Keratinocyte (primary cell): ENCODE data around the gene GPR37L1.

Experiments used
- EZH2 ChIP-seq: IDR thresholded peaks from one replicate; pipeline ENCODE4 v1.6.1; 2012; ENCODE audit warnings: inconsistent platforms, mild to moderate bottlenecking, low read length, moderate library complexity
- TF ChIP-seq, protein P1 (sequence below), 3 experiments: IDR thresholded peaks in 1 of 3; conservative IDR thresholded peaks in 1 of 3; optimal IDR thresholded peaks in 1 of 3; 2 replicates in 2 of 3; 3 replicates in 1 of 3; pipeline versions ENCODE3 to v1.5.1; 2011; ENCODE audit warnings: low read length in 3 of 3, mild to moderate bottlenecking in 3 of 3, moderate library complexity in 2 of 3, control low read depth in 1 of 3, inconsistent platforms in 1 of 3; ENCODE audit not compliant: insufficient read depth in 2 of 3; ENCODE audit errors: extremely low read depth in 1 of 3

DNA sequence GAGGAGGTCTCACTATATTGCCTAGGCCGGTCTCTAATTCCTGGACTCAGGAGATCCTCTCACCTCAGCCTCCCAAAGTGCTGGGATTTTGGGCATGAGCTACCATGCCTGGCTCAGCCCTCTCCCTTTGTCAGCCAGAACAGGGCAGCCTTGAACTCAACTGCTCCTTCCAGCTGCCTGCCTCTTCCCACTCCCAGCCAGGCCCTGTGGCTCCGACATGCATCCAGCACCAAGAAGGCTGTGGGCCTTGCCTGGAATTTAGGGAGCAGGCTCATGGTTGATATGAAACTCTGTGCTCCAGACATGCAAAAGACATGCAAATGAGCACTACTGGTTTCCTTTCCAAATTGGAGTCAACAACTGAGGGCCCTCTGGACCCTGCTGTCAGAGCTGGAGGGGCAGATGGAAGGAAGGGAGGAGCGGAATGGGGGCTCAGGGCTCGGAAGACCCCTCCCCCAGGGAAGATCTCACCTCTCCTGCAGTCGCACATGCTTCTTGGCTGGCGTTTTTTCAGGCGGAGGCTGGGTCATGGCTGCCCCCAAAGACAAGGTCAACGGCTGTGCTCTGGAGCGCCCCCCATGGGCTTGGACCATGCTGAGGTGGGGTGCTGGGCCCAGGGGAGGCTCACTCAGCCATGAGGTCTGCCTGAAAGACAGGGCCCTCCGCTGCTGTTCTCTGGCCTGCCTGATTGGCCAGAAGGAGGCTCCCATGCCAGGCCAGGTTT lies 36.3 kb downstream of the GPR37L1 start:
- TF ChIP-seq, protein P1, sequence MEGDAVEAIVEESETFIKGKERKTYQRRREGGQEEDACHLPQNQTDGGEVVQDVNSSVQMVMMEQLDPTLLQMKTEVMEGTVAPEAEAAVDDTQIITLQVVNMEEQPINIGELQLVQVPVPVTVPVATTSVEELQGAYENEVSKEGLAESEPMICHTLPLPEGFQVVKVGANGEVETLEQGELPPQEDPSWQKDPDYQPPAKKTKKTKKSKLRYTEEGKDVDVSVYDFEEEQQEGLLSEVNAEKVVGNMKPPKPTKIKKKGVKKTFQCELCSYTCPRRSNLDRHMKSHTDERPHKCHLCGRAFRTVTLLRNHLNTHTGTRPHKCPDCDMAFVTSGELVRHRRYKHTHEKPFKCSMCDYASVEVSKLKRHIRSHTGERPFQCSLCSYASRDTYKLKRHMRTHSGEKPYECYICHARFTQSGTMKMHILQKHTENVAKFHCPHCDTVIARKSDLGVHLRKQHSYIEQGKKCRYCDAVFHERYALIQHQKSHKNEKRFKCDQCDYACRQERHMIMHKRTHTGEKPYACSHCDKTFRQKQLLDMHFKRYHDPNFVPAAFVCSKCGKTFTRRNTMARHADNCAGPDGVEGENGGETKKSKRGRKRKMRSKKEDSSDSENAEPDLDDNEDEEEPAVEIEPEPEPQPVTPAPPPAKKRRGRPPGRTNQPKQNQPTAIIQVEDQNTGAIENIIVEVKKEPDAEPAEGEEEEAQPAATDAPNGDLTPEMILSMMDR (optimal IDR thresholded peaks at IDR 0.05 in 1 of 3, IDR thresholded peaks at IDR 0.05 in 1 of 3, conservative IDR thresholded peaks at IDR 0.05 in 1 of 3; ENCODE audit: extremely low read depth in 1 of 3, insufficient read depth in 2 of 3, low read length in 3 of 3) = no peak
- TF ChIP-seq EZH2 = no peak
